NCI-H1105 (cell line): ENCODE data around the gene C1orf35.

ENCODE experiments used
- DNase-seq: peaks from one replicate; lab custom pipeline; 2025; lab: John Stamatoyannopoulos, UW

C1orf35 gene

DNA sequence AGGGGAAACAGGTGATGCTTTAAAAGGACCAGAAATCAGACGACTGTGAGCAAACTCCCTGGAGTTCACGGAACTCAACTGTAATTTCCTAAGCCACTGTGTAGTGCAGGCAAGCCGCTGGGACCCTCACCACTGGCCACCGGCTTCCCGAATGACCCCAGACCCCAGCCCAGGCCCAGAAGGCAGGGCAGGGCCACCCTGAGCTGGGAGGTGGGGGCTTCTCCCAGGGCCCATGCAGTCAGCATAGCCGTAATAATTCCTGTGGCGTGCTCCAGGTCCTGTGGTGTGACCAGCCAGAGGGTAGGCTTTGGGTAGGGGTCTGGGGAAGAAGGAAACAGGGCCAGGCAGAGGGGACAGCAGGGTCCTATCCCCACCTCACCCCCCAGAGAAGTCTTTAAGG lies 24.1 kb downstream of the C1orf35 start:
- DNase-seq = no peak

DNA sequence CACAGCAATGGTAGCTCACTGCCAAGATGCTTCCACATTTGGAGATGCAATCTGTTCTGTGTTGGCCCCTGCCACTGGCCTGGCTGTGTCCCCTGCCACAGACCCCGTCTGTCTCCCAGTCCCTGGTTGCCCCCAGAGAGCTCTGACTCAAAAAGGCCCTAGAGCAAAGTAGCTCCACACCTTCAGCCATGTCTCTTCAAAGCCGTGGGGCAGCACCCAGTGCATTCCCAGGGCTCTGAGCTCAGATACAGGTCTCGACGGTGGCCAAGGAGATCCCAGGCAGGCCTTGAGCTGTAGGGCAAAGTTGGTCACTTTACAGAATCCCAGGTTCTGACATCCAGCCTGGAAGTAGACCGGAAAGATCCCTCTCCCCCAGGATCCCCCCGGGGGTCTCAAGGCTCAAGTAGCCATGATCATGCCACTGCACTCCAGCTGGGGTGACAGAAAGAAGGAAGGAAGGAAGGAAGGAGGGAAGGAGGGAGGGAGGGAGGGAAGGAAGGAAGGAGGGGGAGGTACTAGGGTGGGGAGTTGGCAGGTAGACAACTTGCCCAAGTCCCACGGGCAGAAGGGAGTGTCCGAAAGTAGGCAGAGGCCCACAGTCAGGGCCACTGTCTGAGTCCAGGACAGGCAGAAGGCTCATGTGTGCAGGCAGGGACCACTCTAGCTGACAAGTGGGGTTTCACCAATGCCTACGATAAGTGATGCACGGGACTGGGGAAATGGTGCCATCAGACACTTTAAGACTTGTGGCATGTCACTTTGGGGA lies 25.4 kb downstream of the C1orf35 start:
- DNase-seq = no peak

DNA sequence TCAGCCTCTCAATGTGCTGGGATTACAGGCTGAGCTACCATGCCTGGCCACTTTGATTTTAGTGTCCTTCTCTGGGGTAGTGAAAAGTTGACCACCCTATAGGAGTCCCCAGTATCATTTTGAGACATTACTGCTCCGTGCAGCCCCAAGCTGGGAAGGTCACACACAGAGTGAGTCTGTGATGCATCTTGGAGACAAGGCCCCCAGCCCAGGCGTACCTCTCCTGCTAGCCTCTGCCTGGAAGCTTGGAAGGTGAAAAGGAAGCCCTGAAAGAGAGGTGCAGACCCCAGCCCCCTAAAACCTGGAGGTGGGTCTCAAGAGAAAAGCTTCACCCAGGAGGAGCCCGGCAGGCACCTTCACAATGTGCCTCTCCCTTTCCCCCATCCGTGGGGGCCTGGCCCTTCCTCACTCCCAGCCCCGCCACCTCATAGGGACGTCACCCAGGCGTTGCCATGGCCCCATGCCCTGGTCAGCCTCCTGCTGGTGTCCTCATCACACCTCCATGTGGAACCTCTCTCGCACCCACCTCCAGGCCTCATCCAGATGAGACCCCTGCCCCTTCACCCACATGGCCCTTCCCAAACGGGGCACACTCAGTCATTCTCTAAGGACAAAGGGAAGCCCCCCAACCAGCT lies 26.2 kb downstream of the C1orf35 start:
- no peak for DNase-seq

GRCh38 chr1:228075801-228076271 lies 27.3 kb downstream of the C1orf35 start:
- no peak for DNase-seq

GRCh38 chr1:228074954-228075730 lies 28.0 kb downstream of the C1orf35 start:
- DNase-seq = no peak

GRCh38 chr1:228073857-228074545 lies 29.1 kb downstream of the C1orf35 start:
- DNase-seq = peak; percentile 8

- no peak for DNase-seq
Measured at GRCh38 chr1:228073061-228073856, 29.9 kb downstream of the C1orf35 start.

DNA sequence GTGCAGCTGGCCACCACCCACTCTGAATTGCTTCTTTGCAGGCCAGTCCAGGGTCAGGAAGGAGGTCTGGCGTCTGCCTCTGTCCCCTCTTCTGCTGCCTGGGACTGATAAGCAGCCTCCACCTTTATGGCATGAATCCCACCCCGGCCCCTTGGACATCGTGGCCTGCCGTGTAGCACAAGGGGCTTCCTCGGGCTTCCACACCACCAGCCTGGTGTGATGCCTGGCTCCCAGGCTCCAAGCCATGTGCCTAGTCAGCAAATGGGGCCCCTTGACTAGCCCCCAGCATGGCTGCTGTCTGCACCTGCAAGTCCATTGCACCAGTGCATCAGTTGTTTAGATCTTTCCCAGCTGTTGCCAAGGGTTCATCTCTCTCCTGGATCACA lies 30.5 kb downstream of the C1orf35 start:
- DNase-seq = no peak

- no peak for DNase-seq
Measured at GRCh38 chr1:228071839-228072657, 31.1 kb downstream of the C1orf35 start.

GRCh38 chr1:228070851-228071250 lies 32.3 kb downstream of the C1orf35 start:
- no peak for DNase-seq

GRCh38 chr1:228070173-228070572 lies 33.0 kb downstream of the C1orf35 start:
- DNase-seq = no peak

DNA sequence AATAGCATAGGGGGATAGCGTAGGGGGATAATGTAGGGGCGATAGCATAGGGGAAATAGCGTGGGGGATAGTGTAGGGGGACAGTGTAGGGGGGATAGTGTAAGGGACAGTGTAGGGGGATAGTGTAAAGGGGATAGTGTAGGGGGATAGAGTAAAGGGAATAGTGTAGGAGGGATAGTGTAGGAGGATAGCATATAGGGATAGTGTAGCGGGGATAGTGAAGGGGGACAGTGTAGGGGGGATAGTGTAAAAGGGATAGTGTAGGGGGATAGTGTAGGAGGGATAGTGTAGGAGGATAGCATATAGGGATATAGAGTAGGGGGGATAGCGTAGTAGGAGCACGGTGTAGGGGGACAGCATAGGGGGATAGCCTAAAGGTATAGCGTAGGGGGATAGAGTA lies 34.8 kb downstream of the C1orf35 start:
- no peak for DNase-seq

DNA sequence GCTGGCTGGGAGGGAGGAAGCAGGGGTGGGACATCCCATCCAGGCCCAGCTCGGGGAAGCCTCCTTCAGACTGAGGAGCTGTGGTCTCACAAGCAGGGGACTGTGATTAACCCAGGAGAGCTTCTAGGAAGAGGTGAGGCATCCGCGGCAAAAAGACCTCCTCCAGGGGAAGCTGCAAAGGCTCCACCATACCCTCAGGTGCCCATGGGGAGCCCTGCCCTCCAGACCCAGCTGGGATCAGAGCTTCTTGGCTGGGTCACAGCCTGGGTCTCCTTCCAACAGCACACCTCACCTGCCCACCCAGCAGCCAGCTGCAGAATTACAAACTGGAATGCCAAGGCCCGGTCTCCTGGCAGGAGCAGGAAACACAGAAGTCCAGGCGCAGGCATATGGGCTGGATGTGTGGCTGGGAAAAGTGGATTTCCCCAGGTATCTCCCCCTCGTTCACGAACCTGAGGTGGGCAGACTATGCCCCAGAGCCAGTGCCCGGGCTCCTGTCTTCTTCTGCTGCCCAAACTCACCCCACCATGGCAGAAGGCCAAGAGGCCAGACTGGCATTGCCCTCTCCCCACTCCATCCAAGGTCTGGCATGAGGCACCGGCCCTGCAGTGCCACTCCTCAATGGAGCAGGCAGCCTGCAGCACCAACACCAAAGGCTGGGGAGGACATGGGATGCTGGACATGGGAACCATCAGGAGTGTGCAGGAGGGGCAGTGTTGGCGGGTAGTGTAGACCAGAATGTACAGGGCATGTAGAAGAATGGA lies 36.1 kb downstream of the C1orf35 start:
- no peak for DNase-seq

GRCh38 chr1:228066416-228066815 lies 36.7 kb downstream of the C1orf35 start:
- DNase-seq = no peak

- DNase-seq = no peak
Measured at GRCh38 chr1:228065543-228066347, 37.4 kb downstream of the C1orf35 start.

- DNase-seq = no peak
Measured at GRCh38 chr1:228064741-228065542, 38.2 kb downstream of the C1orf35 start.

DNA sequence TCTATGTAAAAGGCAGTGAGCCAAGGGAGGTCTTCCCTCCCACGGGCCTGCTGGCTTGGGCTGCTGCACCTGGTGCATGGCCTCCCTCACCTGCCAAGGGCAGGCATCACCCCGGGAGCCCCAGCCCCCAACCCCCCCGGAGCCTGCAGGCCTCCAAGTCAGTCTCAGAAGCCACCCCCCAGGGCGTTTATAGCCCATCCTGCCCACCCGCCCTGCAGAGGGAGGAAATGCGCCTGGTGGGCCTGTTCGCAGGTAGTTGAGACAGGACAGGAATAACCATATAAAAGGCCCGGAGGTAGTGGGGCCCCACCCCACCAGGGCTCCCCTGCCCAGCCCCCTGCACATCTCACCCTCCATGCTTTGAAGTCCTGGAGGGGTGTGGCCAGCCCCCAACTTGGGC lies 38.8 kb downstream of the C1orf35 start:
- DNase-seq = no peak
